ENCODE measurements around the gene B4GAT1.
"Not testable (repeated sequence)": the region's sequence is repeated elsewhere in the genome, so short reads cannot be mapped to it uniquely, and the experiment has no call there.

Gene B4GAT1

DNA sequence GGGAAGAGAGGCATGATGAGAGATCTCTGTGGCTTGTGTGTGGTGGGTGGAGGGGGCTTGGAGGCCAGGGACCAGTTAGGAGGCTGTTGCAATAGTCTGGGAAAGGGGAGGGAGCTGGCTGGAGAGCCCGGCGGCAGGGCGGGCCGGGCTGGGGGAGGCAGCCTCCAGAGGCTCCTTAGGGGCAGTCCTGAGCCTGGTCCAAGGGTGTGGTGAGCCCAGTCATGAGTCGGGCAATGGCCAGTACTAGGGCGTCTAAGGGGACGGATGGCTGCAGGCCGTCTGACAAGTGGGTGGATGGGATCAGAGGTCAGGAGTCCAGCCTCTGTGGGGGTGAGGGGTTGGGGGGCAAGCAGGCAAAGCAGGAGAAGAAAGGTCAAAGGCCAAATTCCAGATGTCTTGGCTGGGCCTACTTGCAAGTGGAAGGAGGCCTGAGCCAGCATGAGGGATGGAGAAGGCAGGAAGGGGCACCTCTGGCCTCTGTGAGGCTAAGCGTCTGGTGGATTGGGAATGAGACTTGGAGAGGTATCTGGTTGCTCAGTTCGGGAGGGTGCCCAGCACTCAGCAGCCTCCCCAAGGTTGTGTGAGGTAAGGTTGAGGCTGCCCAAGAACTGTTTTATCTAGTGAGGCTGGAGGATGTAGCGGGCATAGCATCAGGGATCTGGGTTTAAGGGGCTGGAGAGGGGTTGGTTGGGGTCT lies 24.5 kb downstream of the B4GAT1 start:
- H3K4me3 ChIP-seq (ENCODE audit: low read length), result no peak overlapping the region
- H3K9ac ChIP-seq (ENCODE audit: low read length), result no peak overlapping the region
- H3K4me2 ChIP-seq (ENCODE audit: low read length), result no peak overlapping the region
- no peaks in the 10 kb centered on the region for H3K36me3 ChIP-seq (replicated peaks; ENCODE audit: low read depth, low read length)
- no peak overlapping the region for H3K27ac ChIP-seq (ENCODE audit: low read length)
- H3K4me1 ChIP-seq (ENCODE audit: low read length), result peaks cover 24% of the 10 kb centered on the region
- no peaks in the 10 kb centered on the region for H4K20me1 ChIP-seq (ENCODE audit: insufficient read depth, low read length)
- H3K79me2 ChIP-seq (ENCODE audit: low read length), result no peaks in the 10 kb centered on the region
- no peaks in the 10 kb centered on the region for H3K27me3 ChIP-seq (ENCODE audit: low read depth, low read length)
- peak overlapping the region; percentile 92 for H2AFZ ChIP-seq (ENCODE audit: low read depth, low read length)
- TF ChIP-seq, protein P1, sequence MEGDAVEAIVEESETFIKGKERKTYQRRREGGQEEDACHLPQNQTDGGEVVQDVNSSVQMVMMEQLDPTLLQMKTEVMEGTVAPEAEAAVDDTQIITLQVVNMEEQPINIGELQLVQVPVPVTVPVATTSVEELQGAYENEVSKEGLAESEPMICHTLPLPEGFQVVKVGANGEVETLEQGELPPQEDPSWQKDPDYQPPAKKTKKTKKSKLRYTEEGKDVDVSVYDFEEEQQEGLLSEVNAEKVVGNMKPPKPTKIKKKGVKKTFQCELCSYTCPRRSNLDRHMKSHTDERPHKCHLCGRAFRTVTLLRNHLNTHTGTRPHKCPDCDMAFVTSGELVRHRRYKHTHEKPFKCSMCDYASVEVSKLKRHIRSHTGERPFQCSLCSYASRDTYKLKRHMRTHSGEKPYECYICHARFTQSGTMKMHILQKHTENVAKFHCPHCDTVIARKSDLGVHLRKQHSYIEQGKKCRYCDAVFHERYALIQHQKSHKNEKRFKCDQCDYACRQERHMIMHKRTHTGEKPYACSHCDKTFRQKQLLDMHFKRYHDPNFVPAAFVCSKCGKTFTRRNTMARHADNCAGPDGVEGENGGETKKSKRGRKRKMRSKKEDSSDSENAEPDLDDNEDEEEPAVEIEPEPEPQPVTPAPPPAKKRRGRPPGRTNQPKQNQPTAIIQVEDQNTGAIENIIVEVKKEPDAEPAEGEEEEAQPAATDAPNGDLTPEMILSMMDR (IDR thresholded peaks at IDR 0.05; ENCODE audit: low read depth, low read length), result no peak
- TF ChIP-seq EZH2phosphoT487 (IDR thresholded peaks at IDR 0.05; ENCODE audit: low read depth), result no peak
- H3K9me3 ChIP-seq (ENCODE audit: insufficient read depth, low read length), result no peaks in the 10 kb centered on the region

DNA sequence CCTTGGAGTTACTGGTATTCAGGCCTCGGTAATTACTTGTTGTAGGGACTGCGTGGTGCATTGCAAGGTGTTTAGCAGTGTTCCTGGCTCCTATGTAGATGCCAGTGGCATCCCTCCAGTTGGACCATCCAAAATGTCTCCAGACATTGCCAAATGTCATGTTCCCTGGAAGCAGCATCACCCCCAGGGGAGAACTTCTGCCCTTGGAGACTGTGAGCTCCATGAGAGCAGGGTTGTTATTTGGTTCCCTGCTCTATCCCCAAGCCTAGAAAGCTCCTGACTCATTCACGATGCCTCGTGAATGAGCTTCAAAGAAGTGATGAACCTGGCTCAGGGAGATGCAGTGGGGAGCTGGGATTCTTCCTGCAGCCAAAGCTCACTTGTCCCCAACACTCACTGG lies 25.8 kb downstream of the B4GAT1 start:
- no peak overlapping the region for H2AFZ ChIP-seq (ENCODE audit: low read depth, low read length)
- no peaks in the 10 kb centered on the region for H3K9me3 ChIP-seq (ENCODE audit: insufficient read depth, low read length)
- no peaks in the 10 kb centered on the region for H3K79me2 ChIP-seq (ENCODE audit: low read length)
- H3K27me3 ChIP-seq (ENCODE audit: low read depth, low read length), result no peaks in the 10 kb centered on the region
- H3K9ac ChIP-seq (ENCODE audit: low read length), result no peak overlapping the region
- peaks cover 31% of the 10 kb centered on the region for H3K4me1 ChIP-seq (ENCODE audit: low read length)
- H3K27ac ChIP-seq (ENCODE audit: low read length), result no peak overlapping the region
- H3K36me3 ChIP-seq (replicated peaks; ENCODE audit: low read depth, low read length), result no peaks in the 10 kb centered on the region
- no peak overlapping the region for H3K4me3 ChIP-seq (ENCODE audit: low read length)
- no peaks in the 10 kb centered on the region for H4K20me1 ChIP-seq (ENCODE audit: insufficient read depth, low read length)
- TF ChIP-seq, protein P1 (IDR thresholded peaks at IDR 0.05; ENCODE audit: low read depth, low read length), result no peak
- no peak for TF ChIP-seq EZH2phosphoT487 (IDR thresholded peaks at IDR 0.05; ENCODE audit: low read depth)
- H3K4me2 ChIP-seq (ENCODE audit: low read length), result no peak overlapping the region

DNA sequence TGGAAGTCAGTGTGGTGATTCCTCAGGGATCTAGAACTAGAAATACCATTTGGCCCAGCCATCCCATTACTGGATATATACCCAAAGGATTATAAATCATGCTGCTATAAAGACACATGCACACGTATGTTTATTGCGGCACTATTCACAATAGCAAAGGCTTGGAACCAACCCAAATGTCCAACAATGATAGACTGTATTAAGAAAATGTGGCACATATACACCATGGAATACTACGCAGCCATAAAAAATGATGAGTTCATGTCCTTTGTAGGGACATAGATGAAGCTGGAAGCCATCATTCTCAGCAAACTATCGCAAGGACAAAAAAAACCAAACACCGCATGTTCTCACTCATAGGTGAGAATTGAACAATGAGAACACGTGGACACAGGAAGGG lies 26.7 kb downstream of the B4GAT1 start:
- not testable (repeated sequence) for H3K79me2 ChIP-seq (ENCODE audit: low read length); H3K9me3 ChIP-seq (ENCODE audit: insufficient read depth, low read length); H3K36me3 ChIP-seq (replicated peaks; ENCODE audit: low read depth, low read length); H4K20me1 ChIP-seq (ENCODE audit: insufficient read depth, low read length); H3K9ac ChIP-seq (ENCODE audit: low read length); H3K4me2 ChIP-seq (ENCODE audit: low read length); H3K27me3 ChIP-seq (ENCODE audit: low read depth, low read length); H3K27ac ChIP-seq (ENCODE audit: low read length); H3K4me3 ChIP-seq (ENCODE audit: low read length); H2AFZ ChIP-seq (ENCODE audit: low read depth, low read length)
- H3K4me1 ChIP-seq (ENCODE audit: low read length), result peaks cover 31% of the 10 kb centered on the region

DNA sequence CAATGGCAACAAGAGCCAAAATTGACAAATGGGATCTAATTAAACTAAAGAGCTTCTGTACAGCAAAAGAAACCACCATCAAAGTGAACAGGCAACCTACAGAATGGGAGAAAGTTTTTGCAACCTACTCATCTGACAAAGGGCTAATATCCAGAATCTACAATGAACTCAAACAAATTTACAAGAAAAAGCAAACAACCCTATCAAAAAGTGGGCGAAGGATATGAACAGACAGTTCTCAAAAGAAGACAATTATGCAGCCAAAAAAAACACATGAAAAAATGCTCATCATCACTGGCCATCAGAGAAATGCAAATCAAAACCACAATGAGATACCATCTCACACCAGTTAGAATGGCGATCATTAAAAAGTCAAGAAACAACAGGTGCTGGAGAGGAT lies 27.1 kb downstream of the B4GAT1 start:
- not testable (repeated sequence) for H3K27ac ChIP-seq (ENCODE audit: low read length); H3K9me3 ChIP-seq (ENCODE audit: insufficient read depth, low read length); H3K4me2 ChIP-seq (ENCODE audit: low read length); H3K4me3 ChIP-seq (ENCODE audit: low read length); H3K36me3 ChIP-seq (replicated peaks; ENCODE audit: low read depth, low read length); H3K9ac ChIP-seq (ENCODE audit: low read length); H3K79me2 ChIP-seq (ENCODE audit: low read length); H2AFZ ChIP-seq (ENCODE audit: low read depth, low read length); H3K27me3 ChIP-seq (ENCODE audit: low read depth, low read length); H4K20me1 ChIP-seq (ENCODE audit: insufficient read depth, low read length)
- H3K4me1 ChIP-seq (ENCODE audit: low read length), result peaks cover 31% of the 10 kb centered on the region

DNA sequence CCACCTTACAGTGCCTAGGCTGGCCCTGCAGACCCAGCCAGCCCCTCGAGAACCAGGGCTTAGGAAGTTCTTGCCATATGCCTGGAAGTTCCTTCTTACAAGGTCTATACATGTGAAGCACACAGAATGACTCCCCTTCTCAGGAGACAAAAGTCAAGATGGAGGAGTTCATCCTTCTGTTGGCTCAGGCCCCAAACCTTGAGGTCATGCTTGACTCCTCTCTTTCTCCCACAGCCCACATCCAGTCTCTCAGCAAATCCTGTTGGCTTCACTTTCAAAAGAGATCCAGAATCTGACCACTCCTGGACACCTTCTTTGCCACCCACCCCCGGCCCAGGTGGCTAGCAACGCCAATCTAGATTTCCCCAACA lies 28.8 kb downstream of the B4GAT1 start:
- no peaks in the 10 kb centered on the region for H3K9me3 ChIP-seq (ENCODE audit: insufficient read depth, low read length)
- H3K9ac ChIP-seq (ENCODE audit: low read length), result peak overlapping the region; percentile 63
- H3K27me3 ChIP-seq (ENCODE audit: low read depth, low read length), result no peaks in the 10 kb centered on the region
- peak overlapping the region; percentile 72 for H3K4me2 ChIP-seq (ENCODE audit: low read length)
- peak overlapping the region; percentile 66 for H3K27ac ChIP-seq (ENCODE audit: low read length)
- H2AFZ ChIP-seq (ENCODE audit: low read depth, low read length), result peak overlapping the region; percentile 72
- H3K79me2 ChIP-seq (ENCODE audit: low read length), result no peaks in the 10 kb centered on the region
- H3K4me3 ChIP-seq (ENCODE audit: low read length), result peak overlapping the region; percentile 58
- H3K4me1 ChIP-seq (ENCODE audit: low read length), result peaks cover 23% of the 10 kb centered on the region
- H4K20me1 ChIP-seq (ENCODE audit: insufficient read depth, low read length), result no peaks in the 10 kb centered on the region
- TF ChIP-seq EZH2phosphoT487 (IDR thresholded peaks at IDR 0.05; ENCODE audit: low read depth), result no peak
- TF ChIP-seq, protein P1 (IDR thresholded peaks at IDR 0.05; ENCODE audit: low read depth, low read length), result no peak
- no peaks in the 10 kb centered on the region for H3K36me3 ChIP-seq (replicated peaks; ENCODE audit: low read depth, low read length)

All from OCI-LY3 (cell line).